ENCODE measurements around the gene CYLD.

DNA sequence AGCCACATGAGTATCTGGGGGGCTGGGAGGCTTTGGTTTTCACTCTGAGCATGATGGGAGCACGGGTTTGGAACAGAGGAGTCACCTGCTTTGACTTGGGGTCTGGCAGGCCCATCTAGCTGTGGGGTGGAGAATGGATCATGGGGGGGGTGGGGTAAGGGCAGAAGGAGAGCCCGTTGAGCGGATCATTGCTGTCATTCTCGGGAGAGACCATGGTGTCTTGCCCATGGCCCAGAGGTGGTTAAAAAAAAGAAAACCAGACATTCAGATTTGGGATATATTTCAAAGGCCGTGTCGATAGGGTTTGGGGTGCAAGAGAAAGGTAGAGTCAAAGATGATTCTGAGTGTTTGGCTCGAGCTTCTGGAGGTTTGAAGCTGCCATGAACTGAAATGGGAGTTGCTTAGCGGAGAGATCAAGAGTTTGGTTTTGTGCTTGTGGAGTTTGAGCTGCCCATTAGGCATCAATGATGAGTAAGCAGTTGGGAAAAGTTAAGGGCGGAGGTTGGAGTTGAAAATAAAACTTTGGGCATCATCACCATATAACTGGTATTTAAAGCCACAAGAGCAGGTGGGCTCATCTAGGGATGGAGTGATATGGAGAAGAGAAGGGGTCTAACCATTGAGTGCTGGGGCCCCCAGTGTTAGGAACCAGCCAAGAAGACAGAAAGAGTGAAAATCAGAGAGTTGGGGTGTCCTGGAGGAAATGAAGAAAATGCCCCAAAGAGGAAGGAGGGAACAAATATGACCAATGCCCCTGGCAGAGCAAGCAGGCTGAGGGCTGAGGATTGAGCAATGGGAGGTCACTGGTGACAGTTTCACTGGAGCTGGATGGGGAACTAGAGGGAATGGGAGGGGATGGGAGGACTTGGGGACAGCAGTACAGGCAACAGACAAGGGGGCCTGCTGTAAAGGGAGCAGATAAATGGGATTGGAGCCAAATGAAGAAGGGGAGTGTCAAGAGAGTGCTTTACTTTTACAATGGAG lies 46.6 kb upstream of the CYLD start:
- TF ChIP-seq, protein P1, sequence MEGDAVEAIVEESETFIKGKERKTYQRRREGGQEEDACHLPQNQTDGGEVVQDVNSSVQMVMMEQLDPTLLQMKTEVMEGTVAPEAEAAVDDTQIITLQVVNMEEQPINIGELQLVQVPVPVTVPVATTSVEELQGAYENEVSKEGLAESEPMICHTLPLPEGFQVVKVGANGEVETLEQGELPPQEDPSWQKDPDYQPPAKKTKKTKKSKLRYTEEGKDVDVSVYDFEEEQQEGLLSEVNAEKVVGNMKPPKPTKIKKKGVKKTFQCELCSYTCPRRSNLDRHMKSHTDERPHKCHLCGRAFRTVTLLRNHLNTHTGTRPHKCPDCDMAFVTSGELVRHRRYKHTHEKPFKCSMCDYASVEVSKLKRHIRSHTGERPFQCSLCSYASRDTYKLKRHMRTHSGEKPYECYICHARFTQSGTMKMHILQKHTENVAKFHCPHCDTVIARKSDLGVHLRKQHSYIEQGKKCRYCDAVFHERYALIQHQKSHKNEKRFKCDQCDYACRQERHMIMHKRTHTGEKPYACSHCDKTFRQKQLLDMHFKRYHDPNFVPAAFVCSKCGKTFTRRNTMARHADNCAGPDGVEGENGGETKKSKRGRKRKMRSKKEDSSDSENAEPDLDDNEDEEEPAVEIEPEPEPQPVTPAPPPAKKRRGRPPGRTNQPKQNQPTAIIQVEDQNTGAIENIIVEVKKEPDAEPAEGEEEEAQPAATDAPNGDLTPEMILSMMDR (IDR thresholded peaks at IDR 0.05) = no peak
- TF ChIP-seq POLR2A (IDR thresholded peaks at IDR 0.05) = no peak
